Epithelial cell of prostate (primary cell): Measurements from ENCODE around the gene WFDC1.
A peak's percentile ranks its signal among the peaks of the same experiment; 100 is the strongest.

Experiments
- DNase-seq: peaks from one replicate; pipeline ENCODE4 v3.0.0-alpha.2; 2011; ENCODE audit warnings: low read depth, low spot score
- H3K27ac ChIP-seq: fragments of 450-650 bp; 2 replicates; pipeline ENCODE4 v1.5.1; 2017; ENCODE audit warnings: mild to moderate bottlenecking

Gene WFDC1

DNA sequence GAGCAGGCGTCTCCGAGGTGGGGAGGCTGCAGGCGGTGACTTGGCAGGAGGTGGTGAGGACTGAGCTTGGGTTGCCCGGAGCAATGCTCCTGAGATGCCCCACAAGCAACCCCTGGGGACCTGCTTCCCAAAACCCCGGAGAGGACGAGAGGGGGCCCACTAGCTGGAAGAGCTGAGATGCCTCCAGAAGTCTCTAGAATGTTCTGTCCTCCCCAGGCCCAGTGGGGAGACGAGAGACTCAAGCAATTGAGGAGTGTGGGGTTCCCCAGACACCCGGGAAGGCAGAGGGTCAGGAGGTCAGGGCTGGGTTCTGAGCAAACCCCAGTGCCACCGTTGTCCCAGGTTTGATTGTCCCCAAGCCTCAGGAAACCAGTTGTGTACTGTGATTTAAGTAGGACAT, 52.5 kb downstream of the WFDC1 start:
- DNase-seq = no peak
- no peak overlapping the region for H3K27ac ChIP-seq

DNA sequence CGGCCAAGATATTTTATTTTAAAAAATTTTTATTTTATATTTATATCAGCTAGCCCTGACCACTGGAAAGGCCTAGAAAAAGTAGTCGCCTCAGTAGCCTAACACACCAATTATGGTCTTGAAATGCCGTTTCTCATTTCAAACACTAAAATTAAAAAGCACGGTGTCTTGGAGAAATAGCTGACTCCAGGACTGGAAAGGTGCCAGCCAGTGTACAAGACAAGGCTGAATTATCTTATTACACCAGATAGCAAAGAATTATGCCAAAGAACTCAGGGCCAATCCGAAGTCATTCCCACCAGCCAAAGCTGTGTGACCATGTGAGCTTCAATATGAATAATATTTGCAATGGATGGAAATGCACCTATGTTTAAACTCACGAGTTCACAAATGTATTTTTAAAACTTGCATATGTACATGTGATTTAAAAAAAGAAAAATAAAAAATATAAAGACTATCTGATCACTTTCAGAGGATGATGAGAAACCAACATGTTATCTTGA, 53.8 kb downstream of the WFDC1 start:
- no peak for DNase-seq
- H3K27ac ChIP-seq = no peak overlapping the region

DNA sequence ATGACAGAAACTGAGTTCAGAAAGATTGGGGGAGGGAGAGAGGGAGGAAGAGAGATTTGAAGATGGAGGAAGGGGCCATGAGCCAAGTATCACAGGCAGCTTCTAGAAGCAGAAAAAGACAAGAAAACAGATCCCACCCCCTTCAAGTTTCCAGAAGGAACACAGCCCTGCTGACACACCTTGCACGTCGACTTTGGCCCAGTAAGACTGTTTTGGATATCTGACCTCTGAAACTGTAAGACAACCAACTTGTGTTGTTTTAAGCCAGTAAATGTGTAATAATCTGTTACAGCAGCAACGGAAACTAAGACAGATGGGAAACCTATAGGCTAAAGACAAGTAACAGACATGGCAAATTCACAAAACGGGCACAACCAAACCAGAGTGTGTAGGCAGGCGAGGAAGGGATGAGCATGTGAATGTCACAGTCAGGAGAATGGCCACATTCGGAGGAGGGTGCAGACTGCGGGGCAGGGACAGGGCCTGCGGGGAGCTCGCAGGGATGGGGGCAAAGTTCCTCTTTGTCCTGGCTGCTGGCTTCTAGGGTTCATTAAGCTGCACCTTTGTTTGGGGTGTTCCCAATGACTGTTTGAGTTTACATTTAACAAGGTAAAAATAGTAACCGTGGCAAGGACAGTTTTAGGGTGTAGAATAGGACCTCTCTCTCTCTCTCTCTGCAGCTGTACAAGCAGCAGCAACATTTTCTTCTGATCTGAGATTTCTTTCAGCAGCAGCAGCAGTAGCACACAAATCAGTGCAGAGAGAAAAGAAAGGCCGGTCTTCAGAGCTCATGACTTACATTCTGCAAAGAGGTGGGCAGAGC, 55.4 kb downstream of the WFDC1 start:
- no peak for DNase-seq

DNA sequence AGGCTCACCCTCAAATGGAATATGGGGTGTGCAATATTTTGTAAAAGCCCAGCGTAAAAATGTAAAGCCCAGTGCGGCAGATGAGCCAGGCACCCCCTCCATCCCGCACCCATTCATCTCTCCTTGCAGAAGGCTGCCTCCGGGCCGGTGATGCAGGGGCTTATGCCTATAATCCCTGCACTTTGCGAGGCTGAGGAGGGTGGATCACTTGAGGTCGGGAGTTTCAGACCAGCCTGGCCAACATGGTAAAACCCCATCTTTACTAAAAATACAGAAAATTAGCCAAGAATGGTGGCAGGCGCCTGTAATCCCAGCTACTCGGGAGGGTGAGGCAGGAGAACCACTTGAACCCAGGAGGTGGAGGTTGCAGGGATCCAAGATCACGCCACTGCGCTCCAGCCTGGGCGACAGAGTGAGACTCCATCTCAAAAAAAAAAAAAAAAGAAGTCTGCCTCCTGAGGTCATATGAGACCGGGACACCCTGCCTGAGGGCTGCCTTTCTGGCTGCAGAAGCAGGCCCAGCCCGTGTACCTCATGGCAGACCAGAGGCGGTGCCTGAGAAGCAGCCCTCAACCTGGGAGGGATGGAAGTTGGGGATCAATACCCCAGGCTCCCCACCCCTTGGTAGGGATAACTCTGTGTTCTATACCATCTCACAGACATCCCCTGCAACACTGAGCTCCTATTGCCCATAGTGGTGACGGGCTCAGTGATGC, 56.2 kb downstream of the WFDC1 start:
- no peak overlapping the region for H3K27ac ChIP-seq
- DNase-seq = no peak

More for the DNA sequence above, 55.4 kb downstream of the WFDC1 start:
- no peak overlapping the region for H3K27ac ChIP-seq

DNA sequence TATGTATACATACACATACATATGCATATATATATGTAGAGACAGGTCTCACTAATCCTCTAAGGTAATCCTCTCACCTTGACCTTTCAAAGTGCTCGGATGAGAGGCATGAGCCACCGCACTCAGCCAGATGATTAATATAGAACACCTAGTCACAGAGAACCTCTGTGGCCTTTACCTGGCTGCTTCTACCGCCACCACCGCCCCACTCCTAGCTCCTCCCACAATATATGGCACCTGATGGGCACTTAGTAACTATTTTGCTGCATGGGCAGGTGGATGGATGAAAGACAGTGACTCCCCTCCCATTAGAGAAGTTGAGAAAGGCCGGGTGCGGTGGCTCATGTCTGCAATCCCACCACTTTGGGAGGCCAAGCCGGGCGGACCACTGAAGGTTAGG, 57.0 kb downstream of the WFDC1 start:
- DNase-seq = no peak
- no peak overlapping the region for H3K27ac ChIP-seq

DNA sequence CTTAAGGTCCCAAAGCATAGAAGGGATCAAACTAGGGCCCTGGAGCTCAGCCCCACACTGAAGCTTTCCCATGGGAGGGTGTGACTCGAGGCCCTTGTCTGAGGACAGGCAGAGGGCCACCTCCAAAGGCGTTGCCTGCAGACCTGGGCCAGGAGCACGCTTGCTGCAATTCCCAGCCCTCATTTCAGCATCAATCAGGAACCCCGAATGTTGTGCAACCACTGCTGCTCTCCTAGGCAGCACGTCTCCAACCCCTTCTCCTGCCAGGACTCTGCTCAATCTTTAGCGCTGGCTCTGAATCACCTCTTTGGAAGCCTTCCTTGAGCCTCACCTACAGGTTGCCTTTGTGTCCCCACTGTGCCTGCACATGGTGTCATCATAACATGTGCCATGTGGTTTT, 59.6 kb downstream of the WFDC1 start:
- H3K27ac ChIP-seq = peak overlapping the region; percentile 34
- DNase-seq = no peak

DNA sequence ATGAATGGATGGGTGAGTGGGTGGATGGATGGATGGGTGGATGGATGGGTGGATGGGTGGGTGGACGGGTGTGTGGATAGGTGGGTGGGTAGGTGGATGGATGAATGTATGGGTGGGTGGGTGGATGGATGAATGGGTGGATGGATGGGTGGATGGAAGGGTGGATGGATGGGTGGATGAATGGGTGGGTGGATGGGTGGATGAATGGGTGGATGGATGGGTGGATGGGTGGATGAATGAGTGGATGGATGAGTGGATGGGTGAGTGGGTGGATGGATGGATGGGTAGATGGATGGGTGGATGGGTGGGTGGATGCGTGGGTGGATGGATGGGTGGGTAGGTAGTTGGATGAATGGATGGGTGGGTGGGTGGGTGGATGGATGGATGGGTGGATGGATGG, 60.5 kb downstream of the WFDC1 start:
- H3K27ac ChIP-seq = no peak overlapping the region
- DNase-seq = no peak

DNA sequence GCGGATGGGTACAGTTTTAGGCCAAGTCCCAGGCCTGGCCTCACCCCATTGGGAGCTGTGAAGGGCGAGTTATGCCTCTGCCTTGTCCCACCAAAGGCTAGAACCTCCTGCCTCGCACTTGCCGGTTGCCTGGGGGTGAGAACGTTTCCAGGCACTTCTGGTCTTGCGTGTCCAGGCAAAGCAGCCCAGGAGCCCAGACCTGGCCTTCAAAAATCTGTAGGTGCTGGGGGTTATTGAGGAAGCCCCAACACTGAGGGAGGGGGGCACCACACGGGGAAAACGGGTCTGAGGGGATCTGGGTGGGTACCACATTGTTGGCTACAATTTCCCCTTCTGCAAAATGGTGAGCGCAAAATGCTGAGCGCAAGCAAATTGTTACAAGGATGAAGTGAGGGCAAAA, 61.5 kb downstream of the WFDC1 start:
- peak overlapping the region; percentile 77 for H3K27ac ChIP-seq
- DNase-seq = no peak

DNA sequence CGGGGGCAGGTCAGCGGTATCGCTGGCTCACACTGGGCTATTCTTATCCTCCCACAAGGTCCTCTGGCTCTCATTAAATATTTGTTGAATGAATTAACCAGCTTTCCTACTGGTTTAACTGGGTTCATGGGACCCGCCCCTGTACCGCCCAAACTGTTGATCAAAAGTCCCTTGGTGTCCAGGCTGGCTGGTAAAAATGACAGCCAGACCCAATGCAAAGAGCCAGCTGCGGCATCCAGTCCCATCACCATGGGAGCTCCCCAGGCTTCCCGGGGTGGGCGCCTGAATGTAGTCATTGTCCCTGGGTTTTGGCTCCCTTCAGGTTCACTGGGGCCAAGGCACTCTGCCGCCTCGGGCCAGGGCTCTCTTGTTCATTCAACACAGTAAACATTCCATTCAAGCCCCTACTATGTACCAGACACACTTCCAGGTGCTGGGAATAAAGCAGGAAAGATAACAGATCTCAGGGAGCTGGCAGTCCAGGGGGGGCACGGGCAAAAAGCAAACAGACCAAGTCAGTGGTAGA, 62.0 kb downstream of the WFDC1 start:
- DNase-seq = no peak

DNA sequence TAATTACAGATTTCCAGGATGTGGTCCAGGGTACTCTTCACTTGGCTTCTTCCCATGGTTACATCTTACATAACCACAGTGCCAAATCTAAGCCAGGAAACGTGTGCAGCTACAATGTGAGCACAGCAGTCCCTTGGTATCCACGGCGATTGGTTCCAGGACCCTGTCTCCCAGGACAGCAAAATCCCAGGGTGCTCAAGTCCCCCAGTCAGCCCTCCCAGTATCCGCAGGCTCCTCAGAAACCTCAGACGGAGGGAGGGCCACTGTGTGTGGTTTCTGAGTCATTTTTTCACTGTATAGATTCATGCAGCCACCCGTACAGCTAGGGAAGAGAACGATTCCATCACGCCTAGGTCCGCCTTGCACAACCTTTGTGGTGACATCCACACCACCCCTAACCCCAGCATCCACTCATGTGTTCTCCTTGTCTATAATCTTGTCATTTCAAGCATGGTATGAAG, 62.5 kb downstream of the WFDC1 start:
- peak; percentile 68 for DNase-seq

More for the DNA sequence above, 62.0 kb downstream of the WFDC1 start:
- peak overlapping the region; percentile 77 for H3K27ac ChIP-seq

DNA sequence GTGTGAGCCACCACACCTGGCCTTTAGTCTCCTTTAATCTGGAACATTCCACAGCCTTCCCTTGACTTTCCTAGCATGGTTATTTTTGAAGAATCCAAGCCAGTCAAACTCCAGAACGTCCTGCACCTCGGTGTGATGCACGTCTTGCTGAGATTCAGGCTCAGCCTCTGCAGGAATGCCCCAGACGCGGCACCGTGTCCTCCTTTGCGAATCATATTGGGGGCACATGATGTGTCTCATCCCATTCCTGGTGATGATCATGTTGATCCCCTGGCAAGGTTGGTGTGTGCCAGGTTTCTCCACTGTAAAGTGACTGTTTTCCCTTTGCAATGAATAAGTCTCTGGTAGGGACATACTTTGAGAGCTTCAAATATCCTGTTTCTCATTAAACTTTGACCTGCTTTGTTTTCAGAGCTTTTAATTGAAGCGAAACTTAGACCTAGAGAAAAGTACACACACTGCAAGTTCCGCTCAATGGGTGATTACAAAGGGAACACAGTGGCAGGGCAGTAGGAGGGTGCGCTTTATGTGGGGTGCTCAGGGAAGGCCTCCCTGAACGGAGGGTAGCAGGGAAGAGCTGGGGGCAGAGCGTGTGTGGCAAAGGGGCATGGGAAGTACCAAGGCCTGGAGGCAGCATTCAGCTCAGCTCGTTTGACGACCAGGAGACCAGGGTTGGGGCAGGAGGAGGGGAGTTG, 64.1 kb downstream of the WFDC1 start:
- H3K27ac ChIP-seq = no peak overlapping the region
- DNase-seq = no peak

More for the DNA sequence above, 62.5 kb downstream of the WFDC1 start:
- H3K27ac ChIP-seq = peak overlapping the region; percentile 77

DNA sequence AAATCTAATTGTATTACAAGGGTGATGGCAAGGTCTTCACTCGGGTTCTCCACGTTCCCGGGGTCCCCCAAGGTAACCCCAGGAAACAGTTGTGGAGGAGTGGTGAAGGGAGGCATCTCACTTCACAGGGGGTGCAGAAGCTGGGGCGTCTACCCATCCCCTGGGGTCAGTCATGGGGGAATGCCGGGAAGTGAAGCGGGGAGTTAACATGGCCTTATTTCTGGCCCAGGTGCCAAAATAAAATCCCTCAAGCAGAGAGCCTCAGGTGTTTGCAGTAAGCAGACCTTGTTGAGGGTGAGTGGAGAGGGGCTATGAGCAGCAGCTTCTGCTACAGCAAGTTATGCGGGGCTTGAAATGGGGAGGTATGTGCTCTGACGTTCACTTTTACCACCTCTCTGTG, 64.6 kb downstream of the WFDC1 start:
- DNase-seq = no peak

DNA sequence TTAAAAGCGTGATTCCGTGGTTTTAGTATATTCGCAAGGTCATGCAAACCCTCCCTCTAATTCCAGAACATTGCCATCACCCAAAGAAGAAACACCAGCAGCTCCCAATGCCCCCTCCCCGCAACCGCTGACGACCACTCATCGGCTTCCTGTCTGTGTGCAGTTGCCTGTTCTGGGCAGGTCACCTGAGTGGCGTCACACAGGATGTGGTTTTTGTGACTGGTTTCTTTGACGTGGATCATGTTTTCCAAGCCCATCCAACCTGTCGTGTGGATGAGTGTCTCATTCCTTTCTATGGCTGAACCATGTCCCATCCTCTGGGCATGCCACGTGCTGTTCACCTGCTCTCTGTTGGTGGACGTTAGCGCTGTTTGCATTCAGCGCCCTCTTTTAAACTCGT, 65.5 kb downstream of the WFDC1 start:
- DNase-seq = no peak
- peak overlapping the region; percentile 25 for H3K27ac ChIP-seq

More for the DNA sequence above, 64.6 kb downstream of the WFDC1 start:
- no peak overlapping the region for H3K27ac ChIP-seq

DNA sequence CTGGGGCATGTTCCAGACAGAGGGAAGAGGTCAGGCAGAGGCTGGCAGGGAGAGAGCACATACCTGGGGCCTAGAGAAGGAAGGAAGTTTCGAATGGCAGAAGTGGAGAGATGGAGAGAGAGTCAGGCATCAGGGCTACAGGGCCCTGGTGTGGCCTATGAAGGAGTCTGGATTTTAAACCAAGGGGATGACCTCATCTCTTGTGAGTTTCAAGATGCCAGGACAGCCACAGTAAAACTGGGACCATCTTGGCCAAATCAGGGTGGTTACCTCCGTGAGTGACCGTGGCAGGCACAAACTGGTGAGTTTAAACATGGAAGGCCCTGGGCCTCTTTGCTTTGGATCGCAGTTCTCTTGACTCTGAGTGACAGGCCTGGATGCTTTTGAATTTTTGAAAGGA, 66.1 kb downstream of the WFDC1 start:
- H3K27ac ChIP-seq = peak overlapping the region; percentile 25
- DNase-seq = no peak

DNA sequence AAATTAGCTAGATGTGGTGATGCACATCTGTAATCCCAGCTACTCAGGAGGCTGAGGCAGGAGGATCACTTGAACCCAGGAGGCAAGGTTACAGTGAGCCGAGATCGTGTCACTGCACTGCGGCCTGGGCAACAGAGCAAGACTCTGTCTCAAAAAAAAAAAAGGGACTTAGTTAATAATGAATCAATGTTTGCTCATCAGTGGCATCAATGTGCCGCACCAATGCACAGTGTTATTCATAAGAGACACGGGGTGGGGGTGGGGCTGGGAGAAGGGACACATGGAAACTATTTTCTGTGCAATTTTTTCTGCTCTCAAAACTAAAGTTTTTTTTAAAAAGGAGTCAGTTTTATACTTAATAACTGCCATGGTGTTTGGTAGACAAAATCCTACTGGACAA, 66.9 kb downstream of the WFDC1 start:
- H3K27ac ChIP-seq = no peak overlapping the region

DNA sequence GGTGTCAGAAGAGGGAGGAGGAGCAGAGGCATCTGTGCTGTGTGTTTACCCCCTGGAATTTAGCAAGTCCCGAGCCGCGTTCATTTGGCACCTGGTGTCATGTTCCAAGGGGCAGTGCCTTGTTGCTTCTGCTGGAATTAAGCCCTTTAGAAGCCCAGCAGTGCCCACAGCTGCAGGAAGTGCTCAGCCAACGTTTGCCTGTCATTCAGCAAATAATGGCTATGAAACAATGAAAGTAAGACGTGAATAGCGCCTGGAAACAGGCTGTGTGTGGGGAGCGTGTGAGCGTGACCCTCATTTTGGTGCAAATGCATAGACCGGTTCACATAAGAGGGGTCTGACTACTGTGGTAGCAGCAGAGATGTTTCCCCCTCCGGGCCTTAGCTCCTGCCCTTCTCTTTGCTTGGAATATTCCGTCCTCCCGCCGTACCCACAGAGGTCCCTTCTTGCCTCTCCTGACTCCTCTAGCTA, 67.8 kb downstream of the WFDC1 start:
- no peak overlapping the region for H3K27ac ChIP-seq
- no peak for DNase-seq

More for the DNA sequence above, 66.9 kb downstream of the WFDC1 start:
- DNase-seq = no peak

DNA sequence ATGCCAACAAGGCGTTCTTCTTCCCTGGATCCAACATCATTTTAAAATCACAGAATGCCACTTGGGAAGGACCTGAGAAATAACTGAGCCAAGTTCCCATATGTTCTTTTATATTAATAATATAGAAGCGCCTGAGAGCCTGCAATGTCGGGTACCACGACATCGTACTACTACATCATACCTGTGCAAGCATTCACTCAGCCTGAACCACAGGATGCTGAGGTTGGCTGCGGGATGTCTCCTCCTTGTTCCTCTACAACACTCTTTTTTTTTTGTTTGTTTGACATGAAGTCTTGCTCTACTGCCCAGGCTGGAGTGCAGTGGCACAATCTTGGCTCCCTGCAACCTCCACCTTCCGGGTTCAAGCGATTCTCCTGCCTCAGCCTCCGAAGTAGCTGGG, 71.5 kb downstream of the WFDC1 start:
- no peak overlapping the region for H3K27ac ChIP-seq
- DNase-seq = no peak

DNA sequence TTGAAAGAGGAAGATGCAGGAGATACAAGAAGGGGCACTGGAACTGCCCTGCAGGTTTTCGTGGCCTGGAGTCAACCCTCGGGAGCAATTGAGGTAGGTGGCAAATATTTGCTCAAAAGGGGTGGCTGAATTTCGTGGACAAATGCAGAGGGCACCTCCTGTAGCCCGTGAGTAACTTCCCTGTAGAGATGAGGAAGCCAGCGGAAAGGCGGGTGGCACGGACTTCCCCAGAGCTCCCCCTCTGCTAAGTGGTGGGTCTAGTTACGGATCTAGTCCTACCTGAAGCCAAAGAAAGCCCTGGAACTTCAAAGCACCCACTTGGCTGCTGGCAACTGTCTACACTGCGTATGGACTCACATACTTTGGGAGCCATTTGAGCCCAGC, 72.6 kb downstream of the WFDC1 start:
- DNase-seq = no peak
- H3K27ac ChIP-seq = no peak overlapping the region

DNA sequence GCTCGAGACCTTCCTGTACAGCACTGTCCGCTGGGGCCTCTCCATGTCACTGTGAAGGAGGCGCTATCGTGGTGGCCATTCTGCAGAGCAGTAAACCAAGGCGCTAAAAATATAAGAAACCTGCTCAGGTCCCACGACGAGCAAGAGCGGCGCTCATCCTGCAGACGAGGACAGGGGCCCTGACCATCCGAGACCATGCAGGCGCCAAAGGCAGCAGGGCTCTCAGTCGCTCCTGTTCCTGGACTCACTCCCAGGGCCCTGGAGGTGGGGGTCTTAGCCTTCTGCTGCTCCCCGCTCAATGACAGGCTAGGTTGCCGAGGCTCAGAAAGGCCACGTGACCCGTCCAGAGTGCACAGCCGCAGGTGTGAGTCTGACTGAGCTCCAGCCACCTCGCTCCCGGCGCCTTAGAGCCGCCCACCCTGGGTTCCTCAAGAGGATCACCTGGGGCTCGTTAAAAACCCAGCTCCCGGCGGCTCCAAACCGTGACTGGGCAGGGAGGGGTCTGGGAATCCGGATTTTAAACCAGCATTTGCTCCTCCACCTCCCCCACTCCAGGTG, 73.2 kb downstream of the WFDC1 start:
- H3K27ac ChIP-seq = no peak overlapping the region
- DNase-seq = no peak
